ENCODE results near the gene STOM.

- no peak for TF ChIP-seq POLR2AphosphoS5 (IDR thresholded peaks at IDR 0.05)
- TF ChIP-seq EP300 (IDR thresholded peaks at IDR 0.05): no peak
- no peak for TF ChIP-seq CTCF (IDR thresholded peaks at IDR 0.05)
Observed at GRCh38 chr9:121366611-121367192, 3.3 kb downstream of the STOM start.
